ENCODE data around the gene TFIP11. TPM values are rescaled to one million over a fixed set of nuclear protein-coding genes. Genes with fewer than 3 reads are reported as not detected.

The TFIP11 gene
- total RNA-seq, 2 experiments from 2014 or later: 45.9 to 50.1 TPM

DNA sequence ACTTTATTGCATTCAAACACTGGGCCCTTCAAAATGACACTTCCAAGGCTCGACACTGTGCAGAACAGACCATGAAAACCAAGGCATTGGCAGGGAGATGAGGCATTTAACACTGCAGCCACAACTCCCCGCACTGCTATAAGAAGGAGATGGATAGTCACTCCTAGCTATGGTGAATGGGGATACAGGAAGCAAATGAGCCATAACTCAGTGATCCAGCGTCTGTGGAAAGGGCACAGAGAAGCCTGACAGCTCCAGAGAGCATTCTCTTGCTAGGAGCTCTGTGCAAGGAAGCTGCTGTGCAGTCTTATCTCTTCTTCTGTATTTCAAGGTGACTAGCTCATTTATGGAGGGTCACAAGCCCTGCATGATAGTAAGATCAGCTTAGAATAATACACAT, 49.6 kb downstream of the TFIP11 start:
- no peaks in the 10 kb centered on the region for H3K9me3 Mint-ChIP-seq
- no peak for DNase-seq
- no peaks in the 10 kb centered on the region for H3K27me3 Mint-ChIP-seq
- peaks cover 14% of the 10 kb centered on the region for H3K36me3 Mint-ChIP-seq
- H3K27ac Mint-ChIP-seq: no peak overlapping the region
- H3K4me1 Mint-ChIP-seq: peaks cover 4% of the 10 kb centered on the region
- no peak overlapping the region for H3K4me3 Mint-ChIP-seq

GRCh38 chr22:26462051-26462450, 50.2 kb downstream of the TFIP11 start:
- Mint-ChIP-seq H3K27ac (no peak overlapping the region), H3K4me1 (peaks cover 4% of the 10 kb centered on the region), H3K27me3 (no peaks in the 10 kb centered on the region), H3K36me3 (peaks cover 17% of the 10 kb centered on the region), H3K9me3 (no peaks in the 10 kb centered on the region), H3K4me3 (no peak overlapping the region)
- no peak for DNase-seq

- DNase-seq: peak; percentile 18
- Mint-ChIP-seq H3K27ac (no peak overlapping the region), H3K4me1 (peaks cover 4% of the 10 kb centered on the region), H3K9me3 (no peaks in the 10 kb centered on the region), H3K4me3 (no peak overlapping the region), H3K36me3 (peaks cover 17% of the 10 kb centered on the region), H3K27me3 (no peaks in the 10 kb centered on the region)
Measured at GRCh38 chr22:26461188-26461810, 51.0 kb downstream of the TFIP11 start.

GRCh38 chr22:26460202-26460601, 52.1 kb downstream of the TFIP11 start:
- H3K9me3 Mint-ChIP-seq: no peaks in the 10 kb centered on the region
- DNase-seq: no peak
- H3K36me3 Mint-ChIP-seq: peaks cover 21% of the 10 kb centered on the region
- peaks cover 4% of the 10 kb centered on the region for H3K4me1 Mint-ChIP-seq
- no peak overlapping the region for H3K27ac Mint-ChIP-seq
- no peaks in the 10 kb centered on the region for H3K27me3 Mint-ChIP-seq
- no peak overlapping the region for H3K4me3 Mint-ChIP-seq

GRCh38 chr22:26457661-26458272, 54.5 kb downstream of the TFIP11 start:
- H3K36me3 Mint-ChIP-seq: peaks cover 18% of the 10 kb centered on the region
- DNase-seq: no peak
- no peaks in the 10 kb centered on the region for H3K27me3 Mint-ChIP-seq
- no peak overlapping the region for H3K27ac Mint-ChIP-seq
- no peaks in the 10 kb centered on the region for H3K9me3 Mint-ChIP-seq
- H3K4me3 Mint-ChIP-seq: no peak overlapping the region
- peaks cover 4% of the 10 kb centered on the region for H3K4me1 Mint-ChIP-seq

DNA sequence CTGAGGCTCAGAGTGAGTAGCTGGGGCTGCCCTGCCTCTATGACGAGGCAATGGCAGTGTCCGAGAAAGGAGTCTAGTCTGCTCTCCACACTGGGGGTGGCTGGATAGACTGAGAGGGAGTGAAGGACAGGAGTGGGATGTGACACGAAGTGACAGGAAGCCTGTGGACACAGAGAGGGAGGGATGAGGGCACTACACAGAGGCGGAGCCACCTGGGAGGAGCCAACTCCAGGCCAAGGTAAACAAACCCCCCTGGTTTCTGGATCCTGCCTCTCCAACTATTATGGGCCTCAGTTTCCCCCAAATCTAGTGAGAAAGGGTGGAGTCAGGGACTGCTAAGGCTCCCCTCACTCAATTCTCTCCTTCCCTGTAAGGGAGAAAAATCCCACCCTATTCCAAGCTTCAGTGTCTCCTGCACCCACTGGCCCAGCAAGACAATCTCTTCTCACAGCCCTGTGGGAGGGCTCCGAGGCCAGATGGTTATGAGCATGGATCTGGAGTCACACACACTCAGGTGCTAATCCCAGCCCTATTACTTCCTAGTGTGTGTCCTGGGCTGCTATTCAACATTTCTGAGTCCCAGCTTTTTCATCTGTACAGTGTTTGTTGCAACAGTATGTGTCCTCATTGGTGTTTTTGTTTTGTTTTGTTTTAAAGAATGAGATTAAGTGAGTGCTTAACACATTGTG, 58.3 kb downstream of the TFIP11 start:
- peaks cover 19% of the 10 kb centered on the region for H3K36me3 Mint-ChIP-seq
- DNase-seq: no peak
- H3K27ac Mint-ChIP-seq: no peak overlapping the region

DNA sequence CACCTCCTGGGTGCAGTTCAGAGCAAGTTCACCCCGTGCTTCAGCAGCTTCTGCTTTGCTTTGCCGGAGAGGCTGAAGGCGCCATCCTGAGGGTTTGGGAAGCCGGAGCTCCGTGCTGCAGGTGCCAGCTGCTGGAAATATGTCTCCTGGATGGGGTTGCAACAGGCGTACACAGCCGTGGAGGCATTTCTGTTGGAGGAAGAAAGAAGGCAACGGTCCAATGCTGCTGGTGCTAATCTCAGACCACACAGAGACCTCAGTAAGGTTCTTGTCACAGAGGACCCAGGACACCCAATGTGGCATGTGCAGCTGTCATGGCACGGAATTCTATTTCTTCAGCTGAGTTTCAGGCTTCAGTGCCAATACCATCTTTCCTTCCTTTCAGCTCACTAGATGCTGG, 59.1 kb downstream of the TFIP11 start:
- peaks cover 17% of the 10 kb centered on the region for H3K36me3 Mint-ChIP-seq

More for the DNA sequence above, 58.3 kb downstream of the TFIP11 start:
- no peak overlapping the region for H3K4me3 Mint-ChIP-seq
- no peaks in the 10 kb centered on the region for H3K9me3 Mint-ChIP-seq
- H3K4me1 Mint-ChIP-seq: peaks cover 2% of the 10 kb centered on the region
- H3K27me3 Mint-ChIP-seq: no peaks in the 10 kb centered on the region

GRCh38 chr22:26452236-26453016, 59.8 kb downstream of the TFIP11 start:
- DNase-seq: no peak
- H3K27me3 Mint-ChIP-seq: no peaks in the 10 kb centered on the region
- H3K9me3 Mint-ChIP-seq: no peaks in the 10 kb centered on the region
- H3K36me3 Mint-ChIP-seq: peaks cover 13% of the 10 kb centered on the region
- H3K4me3 Mint-ChIP-seq: no peak overlapping the region
- peaks cover 2% of the 10 kb centered on the region for H3K4me1 Mint-ChIP-seq
- no peak overlapping the region for H3K27ac Mint-ChIP-seq

More for the DNA sequence above, 59.1 kb downstream of the TFIP11 start:
- Mint-ChIP-seq H3K27ac (no peak overlapping the region), H3K9me3 (no peaks in the 10 kb centered on the region), H3K27me3 (no peaks in the 10 kb centered on the region), H3K4me1 (peaks cover 2% of the 10 kb centered on the region), H3K4me3 (no peak overlapping the region)
- DNase-seq: no peak

DNA sequence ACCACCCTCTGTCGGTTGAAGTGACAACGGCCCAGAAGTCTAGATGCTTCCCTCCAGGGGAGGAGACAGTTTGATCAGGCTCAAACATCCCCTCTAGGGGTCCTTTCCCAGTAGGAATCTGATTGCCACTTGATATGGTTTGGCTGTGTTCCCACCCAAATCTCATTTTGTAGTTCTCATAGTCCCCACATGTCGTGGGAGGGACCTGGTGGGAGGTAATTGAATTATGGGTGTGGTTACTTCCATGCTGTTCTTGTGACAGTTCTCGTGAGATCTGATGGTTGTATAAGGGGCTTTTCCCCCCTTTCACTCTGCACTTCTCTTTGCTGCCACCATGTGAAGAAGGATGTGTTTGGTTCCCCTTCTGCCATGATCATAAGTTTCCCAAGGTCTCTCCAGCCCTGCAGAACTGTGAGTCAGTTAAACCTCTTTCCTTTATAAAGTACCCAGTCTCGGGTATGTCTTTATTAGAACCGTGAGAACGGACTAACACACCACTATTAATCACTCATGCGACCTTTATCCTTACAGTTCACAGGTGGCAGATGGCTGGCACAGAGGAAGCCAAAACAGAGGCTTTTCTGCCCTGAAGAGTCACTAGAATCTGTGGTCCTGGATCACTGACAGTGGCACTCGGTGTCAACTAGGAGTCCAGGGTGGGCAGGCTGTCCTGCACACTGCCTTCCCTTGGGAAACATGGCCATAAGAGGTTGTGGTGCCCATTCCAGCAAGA, 61.7 kb downstream of the TFIP11 start:
- Mint-ChIP-seq H3K27me3 (no peaks in the 10 kb centered on the region), H3K27ac (no peak overlapping the region), H3K9me3 (no peaks in the 10 kb centered on the region), H3K4me3 (no peak overlapping the region), H3K36me3 (peaks cover 5% of the 10 kb centered on the region), H3K4me1 (peaks cover 2% of the 10 kb centered on the region)
- DNase-seq: no peak

DNA sequence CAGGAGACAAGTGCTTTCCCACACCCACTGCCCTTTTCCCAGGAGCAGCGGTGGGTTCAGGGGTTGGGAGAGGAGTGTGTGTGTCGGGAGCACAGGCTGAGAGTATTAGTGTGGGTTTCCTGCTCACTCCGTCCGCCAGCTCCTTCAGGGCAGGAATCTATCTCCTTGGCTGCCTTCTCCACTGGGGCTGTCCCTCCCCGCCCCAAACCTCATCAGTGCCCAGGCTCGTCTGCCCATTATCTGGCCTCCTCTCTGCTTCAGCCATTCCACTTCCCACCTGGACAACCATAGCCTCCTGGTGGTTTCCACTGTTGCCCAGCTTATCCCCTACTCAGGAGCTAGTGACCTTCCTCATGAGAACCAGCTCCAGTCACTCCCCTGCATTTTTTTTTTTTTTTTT, 63.3 kb downstream of the TFIP11 start:
- H3K27ac Mint-ChIP-seq: no peak overlapping the region
- DNase-seq: no peak
- no peaks in the 10 kb centered on the region for H3K9me3 Mint-ChIP-seq
- H3K36me3 Mint-ChIP-seq: peaks cover 10% of the 10 kb centered on the region
- H3K4me3 Mint-ChIP-seq: no peak overlapping the region
- peaks cover 2% of the 10 kb centered on the region for H3K4me1 Mint-ChIP-seq
- no peaks in the 10 kb centered on the region for H3K27me3 Mint-ChIP-seq

DNA sequence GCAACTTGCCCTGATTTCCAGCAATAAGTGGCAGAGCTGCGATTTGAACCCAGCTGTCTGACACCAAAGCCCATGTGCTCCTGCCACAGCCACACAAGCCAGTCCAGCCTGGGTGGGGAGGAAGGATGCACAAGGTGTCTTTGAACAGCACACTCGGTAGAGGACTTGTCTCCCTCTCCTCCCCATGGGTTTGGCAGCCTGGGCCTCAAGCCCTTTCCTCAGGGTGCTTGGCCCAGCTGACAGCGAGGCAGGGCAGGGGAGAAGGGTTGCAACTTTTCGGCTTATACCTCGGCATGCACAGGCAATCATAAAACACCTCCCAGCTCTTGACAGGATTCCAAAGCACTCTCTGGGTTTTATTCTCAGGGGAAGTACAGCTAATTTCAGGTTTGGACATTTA, 63.9 kb downstream of the TFIP11 start:
- H3K27me3 Mint-ChIP-seq: no peaks in the 10 kb centered on the region
- peaks cover 2% of the 10 kb centered on the region for H3K4me1 Mint-ChIP-seq
- H3K9me3 Mint-ChIP-seq: no peaks in the 10 kb centered on the region
- no peak overlapping the region for H3K27ac Mint-ChIP-seq
- peaks cover 10% of the 10 kb centered on the region for H3K36me3 Mint-ChIP-seq
- H3K4me3 Mint-ChIP-seq: no peak overlapping the region
- no peak for DNase-seq

GRCh38 chr22:26447584-26448329, 64.5 kb downstream of the TFIP11 start:
- Mint-ChIP-seq H3K9me3 (no peaks in the 10 kb centered on the region), H3K4me3 (no peak overlapping the region), H3K27me3 (no peaks in the 10 kb centered on the region), H3K27ac (no peak overlapping the region), H3K36me3 (peaks cover 13% of the 10 kb centered on the region), H3K4me1 (peaks cover 2% of the 10 kb centered on the region)
- DNase-seq: no peak

DNA sequence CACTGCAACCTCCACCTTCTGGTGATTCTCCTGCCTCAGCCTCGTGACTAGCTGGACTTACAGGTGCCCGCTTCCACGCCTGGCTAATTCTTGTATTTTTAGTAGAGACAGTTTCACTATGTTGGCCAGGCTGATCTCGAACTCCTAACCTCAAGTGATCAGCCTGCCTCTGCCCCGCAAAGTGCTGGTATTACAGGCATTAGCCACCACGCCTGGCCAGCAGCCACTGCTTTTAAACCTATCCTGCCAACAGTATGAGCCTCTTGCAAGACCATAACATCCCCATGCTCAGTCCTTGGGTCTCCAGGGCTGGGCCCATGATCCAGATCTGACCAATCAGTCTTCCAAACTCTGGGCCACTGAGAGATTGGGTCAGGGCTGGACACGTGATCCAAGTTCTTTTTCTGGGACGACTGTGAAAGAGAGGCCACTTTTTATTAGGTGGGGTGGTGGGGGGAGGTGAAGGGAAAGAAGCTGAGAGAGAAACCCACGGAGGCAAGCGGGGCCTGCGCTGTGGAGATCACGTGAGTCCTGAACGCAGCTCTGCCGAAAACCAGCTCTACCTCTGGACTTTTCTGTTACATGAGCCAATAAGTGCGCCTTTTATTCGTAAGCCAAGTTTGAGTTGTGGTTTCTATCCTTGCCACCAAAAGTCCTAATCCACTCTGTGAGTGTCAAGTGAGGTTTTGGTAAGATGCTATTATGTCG, 65.3 kb downstream of the TFIP11 start:
- no peaks in the 10 kb centered on the region for H3K9me3 Mint-ChIP-seq
- peaks cover 13% of the 10 kb centered on the region for H3K36me3 Mint-ChIP-seq
- DNase-seq: no peak
- no peaks in the 10 kb centered on the region for H3K27me3 Mint-ChIP-seq
- H3K4me3 Mint-ChIP-seq: no peak overlapping the region
- peaks cover 2% of the 10 kb centered on the region for H3K4me1 Mint-ChIP-seq
- no peak overlapping the region for H3K27ac Mint-ChIP-seq
